Measurements from ENCODE around the gene ZNF474.

Gene ZNF474

DNA sequence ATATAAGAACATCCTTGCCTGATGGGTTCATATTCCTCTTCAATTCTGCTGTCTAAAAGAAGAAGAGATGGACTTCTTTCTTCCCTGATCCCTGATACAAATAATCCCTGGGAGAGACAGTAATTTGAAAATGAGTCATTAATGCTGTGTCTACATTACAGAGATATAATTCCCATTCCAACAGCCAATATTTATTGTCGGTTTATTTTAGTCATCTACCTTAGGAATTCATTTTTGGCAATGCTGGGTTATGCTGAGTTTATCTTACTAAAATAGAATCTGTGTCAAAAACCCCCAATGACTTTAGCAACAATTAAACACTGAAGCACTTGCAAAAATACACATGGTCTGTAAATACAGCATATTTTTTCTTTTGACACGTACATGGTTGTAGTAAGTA, 23.9 kb downstream of the ZNF474 start:
- H3K4me3 ChIP-seq (ENCODE audit: low read depth, low read length), result no peak overlapping the region

DNA sequence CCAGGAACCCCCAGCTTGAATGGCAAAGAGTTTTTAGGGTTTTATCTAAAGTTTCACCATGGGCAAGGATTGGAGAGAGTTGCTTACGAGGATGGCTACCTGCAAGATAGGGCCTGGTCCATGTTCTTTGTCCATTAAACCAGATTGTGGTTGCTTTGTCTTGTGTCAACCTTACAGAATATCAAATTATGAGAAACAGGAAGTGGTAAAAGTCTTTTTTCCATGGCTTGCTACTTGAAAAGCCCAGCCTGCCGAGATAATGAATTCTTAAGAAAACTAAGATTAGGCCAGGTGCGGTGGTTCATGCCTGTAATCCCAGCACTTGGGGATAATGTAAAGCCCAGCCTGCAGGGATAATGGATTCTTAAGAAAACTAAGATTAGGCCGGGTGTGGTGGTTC, 24.4 kb downstream of the ZNF474 start:
- H3K4me3 ChIP-seq (ENCODE audit: low read depth, low read length), result no peak overlapping the region

DNA sequence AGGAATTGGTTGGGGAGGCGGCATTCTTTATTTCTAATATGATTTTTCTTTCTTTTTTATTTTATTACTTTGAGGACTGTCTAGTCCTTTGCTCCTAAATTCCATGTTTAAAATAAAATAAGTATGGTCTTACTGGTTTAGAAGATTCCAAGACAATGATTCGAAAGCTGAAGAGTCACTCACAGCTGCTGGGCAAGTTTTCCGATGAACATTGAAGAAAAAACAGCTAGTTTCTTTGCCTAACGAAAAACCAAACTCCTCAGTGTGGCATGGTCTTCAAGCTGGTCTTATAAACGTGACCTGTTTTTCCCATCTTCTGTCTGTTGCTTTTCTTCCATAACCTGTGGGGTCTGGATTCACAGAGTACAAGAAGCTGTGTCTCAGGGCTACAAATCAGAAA, 25.1 kb downstream of the ZNF474 start:
- H3K4me3 ChIP-seq (ENCODE audit: low read depth, low read length), result no peak overlapping the region

DNA sequence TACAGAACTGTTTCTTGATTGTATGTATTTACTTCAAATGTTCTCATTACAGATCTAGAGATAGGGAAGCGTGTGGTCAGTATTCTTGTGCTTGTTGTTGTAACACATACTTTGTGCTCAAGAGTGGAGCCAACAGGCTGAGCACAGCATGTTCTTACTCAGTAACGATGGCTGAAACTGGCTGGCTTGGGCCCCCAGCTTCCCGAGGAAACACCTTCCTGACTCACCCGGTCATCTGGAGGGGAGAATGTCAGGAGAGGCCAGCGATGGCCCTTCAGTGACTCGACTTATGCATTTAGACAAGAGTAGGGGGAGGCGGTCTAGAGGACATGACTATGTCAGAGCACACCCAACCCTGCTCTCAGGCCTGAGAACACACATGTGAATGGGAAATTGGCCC, 25.6 kb downstream of the ZNF474 start:
- no peak overlapping the region for H3K4me3 ChIP-seq (ENCODE audit: low read depth, low read length)

DNA sequence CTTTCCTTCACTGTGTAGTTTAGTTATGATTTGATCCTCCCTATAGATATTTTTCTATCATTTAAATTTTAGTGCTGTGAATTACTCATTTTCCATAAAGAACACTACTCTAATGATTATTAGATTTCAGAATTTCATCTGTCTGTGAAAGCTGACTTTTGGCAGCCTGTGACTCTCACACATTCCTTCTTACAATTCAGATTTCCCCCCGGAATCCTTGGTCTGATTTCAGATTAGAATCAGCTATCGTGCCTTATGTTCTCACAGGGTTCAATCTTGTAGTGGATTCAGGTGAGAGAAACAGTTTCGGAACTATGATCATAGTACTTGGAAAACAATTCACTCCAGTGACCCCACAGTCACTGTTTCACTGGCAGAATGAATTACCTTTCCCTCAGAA, 26.2 kb downstream of the ZNF474 start:
- H3K4me3 ChIP-seq (ENCODE audit: low read depth, low read length), result no peak overlapping the region

DNA sequence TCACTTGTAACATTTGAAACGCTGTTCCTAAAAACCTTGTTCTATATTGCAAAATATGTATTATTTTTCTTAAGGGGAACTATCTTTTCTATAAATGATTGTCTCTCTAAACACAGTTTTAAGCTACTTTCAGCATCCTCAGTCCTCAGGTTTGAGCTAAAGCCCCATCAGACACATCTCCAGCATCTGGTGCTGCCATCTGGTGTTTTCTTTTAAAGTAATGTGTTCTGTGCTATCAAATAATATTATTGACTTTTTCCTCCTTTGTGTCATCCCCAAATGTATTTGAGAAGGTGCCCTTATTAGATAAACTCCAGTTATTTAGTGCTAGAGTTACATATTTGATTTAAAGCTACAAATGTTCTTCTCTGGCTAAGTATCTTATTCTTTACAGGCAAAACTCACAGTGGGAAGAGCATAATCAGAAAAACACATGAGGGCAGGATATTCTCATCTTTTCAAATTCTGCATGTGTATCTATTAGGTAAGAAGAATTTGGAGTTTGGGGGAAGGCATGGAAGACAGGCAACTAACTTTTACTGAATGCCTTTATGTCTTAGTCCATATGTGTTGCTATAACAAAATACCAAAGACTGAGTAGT, 27.5 kb downstream of the ZNF474 start:
- H3K4me3 ChIP-seq (ENCODE audit: low read depth, low read length), result no peak overlapping the region

DNA sequence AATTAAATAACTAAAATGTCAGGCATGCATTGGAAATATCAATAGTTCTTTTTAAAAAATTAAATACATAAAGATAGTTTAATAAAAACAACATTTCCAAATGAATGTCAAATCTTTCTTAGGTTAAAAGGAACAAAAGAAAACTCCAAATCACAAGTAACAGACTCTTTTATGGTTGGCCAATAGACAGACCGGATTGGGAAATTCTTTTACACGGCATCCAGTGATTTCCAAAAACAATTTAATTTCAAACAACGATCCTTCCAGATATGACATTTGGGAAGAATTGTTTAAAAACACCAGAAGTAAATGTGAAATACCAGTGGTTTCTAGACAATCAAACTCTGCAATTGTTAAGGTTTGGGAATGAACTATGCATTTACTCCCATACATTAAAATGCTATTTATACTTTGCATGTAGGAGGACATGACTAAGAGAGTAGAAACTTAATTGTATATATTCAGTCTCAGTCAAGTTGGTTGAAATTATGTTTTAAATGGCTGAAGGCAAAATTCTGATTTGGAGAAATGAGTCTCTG, 32.8 kb downstream of the ZNF474 start:
- H3K4me3 ChIP-seq (ENCODE audit: low read depth, low read length), result no peak overlapping the region

DNA sequence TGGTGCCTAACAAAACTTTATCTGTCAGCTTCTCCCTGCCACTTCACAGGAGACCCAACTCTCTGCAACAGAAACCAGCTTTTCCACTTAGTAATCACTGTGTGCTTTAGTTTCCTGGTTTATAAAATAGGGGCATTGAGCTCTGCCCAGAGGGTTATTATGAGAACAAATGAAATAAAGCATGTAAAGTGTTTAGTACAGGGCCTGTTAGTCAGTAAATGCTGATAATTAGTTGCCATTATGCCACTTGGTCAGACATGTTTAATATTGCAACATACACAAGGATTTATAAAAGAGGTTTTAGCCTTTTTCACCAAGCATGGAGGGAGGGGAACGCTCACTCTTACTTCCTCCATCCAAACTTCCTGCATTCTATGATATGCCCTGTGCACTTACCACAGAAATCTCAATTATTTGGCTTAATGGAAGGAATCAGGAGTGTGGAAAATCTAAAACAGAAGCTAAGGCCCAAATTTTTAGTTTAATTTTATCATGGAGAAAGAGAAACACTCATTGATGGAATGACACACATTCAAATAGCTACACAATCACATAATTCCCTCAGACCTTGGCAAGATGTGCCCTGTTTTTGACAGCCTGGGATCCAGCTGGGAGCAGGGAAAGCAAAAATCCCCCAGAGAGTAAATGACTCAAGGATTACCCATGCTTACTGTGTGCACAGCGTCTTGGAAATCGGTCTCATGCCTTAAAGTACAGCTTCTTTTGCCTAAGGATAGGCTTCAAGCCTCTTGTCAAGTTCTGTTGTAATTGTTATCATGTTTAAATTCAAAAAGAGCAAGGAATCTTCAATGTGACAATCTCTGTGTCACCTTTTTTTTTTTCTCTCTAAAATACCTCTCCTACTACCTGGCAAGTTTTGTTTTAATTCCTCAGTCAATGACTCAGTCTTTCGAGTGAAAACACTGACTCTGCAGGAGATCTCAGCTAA, 34.0 kb downstream of the ZNF474 start:
- no peak overlapping the region for H3K4me3 ChIP-seq (ENCODE audit: low read depth, low read length)

DNA sequence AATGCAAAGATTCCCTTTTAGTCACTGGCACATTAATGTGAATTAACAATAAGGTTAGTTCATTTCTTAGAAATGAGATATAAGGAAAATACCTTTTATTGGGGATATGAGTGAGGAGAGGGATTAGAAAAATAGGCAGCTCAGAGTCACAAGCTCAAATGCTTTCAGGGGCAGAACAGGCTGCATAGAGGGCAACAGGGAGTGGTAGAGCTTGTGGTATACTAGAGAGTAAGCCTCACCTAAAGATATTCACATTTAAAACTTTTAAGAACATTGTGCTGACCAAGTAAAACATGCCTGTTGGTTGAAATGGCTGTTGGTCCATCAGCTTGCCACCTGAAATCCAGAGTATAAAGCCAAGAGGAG, 34.7 kb downstream of the ZNF474 start:
- no peak overlapping the region for H3K4me3 ChIP-seq (ENCODE audit: low read depth, low read length)

DNA sequence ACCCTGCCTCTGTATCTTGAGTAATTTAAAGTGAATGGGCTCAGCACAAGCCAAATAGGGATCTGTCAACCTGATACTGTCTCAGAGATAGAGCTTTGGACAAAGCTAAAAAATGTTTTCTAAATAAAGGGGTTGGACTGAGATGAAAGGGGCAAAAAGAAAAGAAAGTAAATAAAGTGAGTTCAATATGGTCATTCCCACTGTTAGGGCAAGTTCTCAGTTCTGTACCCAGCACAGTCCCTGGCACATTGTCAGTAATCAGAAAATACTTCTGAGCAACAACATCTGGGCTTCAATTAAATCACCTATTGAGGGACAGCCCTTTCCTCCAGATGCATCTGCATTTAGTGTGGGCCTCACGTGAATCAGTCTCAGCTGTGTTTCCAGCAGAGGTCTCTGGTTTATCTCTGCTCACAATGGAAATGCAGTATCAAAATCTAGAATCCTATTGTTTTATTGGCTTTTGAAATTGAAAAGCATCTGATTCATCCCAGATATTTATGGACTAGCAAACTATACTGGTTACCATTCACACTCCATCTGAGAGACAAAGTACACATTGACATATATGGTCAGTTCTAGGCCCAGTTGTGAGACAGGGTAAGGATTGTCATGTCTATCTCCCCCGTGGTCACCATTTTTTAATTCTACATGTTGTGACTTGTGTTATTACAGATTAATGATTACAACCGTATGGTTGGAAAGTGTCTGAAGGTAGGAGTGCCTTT, 35.6 kb downstream of the ZNF474 start:
- no peak overlapping the region for H3K4me3 ChIP-seq (ENCODE audit: low read depth, low read length)

DNA sequence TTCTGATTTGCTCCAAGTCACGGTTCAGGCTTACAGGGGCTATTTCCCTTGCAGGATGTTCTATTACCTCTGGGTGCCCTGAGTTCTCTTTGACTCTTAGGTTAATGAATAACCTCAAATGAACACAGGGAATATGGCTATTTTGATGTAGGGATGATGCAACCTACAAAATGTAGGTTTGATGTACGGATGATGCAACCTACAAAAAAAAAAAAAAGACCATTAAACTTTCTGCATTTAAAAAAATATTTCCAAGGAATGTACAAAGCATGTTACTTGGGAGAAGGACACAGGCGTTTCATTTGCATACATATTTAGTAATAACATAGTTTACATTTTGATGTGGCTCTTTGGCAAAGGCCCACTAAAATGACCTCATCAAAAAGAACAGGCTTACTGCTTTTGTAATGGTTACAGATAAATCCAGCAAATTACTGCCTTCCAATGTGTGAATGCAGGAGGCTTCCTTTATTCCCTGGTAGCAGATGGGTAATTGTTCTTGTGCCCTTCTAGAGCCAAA, 36.3 kb downstream of the ZNF474 start:
- H3K4me3 ChIP-seq (ENCODE audit: low read depth, low read length), result no peak overlapping the region

DNA sequence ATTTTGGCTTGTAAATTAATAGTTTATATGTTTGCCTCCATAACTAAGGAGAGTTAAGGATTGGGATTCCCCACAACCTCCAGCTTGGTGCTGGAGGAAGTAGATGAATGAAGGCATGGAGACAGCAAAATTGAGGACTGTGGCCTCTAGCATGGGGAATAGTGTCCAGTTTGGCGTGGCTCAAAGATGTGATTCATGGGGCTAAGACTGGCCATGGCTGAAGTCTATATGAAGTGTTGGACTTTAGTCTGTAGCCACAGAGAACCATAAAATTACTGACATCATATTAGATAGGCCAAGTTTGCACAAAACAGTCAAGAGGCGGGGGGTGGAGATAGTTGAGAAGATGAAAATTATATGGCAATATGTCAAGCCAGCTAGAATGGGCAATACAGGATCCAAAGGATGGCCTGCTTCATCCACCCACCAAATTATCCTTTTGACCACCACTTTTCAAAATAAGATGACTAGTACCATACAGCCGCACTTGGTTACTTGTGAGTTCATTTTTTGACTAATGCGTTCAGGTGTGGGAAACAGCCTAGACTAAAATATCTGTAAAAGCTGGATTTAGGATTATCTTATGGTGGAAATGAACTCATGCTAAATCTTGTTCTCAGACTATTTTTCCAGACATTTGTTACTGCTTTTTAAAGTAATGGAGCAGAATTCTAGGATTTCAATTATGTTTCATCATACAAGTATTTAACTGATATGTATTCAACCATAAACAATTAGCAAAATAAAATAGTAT, 40.2 kb downstream of the ZNF474 start:
- H3K4me3 ChIP-seq (ENCODE audit: low read depth, low read length), result no peak overlapping the region

DNA sequence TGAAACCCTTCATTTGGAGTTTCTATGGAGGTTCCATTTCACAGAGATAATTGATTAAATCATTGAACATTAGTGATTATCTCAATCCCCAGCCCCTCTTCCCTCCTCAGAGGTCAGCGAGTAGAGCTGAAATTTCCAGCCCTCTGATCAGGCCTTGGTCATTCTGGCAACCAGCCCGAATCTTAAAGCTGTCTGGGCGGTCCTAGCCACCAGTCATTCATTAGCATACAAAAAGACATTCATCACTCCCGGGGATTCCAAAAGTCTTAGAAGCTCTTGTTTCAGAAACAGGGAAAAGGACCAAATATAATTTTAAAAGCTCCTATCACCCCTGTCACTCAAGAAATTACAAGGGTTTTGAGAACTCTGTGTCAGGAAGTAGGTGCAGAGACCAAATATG, 41.3 kb downstream of the ZNF474 start:
- H3K4me3 ChIP-seq (ENCODE audit: low read depth, low read length), result no peak overlapping the region

DNA sequence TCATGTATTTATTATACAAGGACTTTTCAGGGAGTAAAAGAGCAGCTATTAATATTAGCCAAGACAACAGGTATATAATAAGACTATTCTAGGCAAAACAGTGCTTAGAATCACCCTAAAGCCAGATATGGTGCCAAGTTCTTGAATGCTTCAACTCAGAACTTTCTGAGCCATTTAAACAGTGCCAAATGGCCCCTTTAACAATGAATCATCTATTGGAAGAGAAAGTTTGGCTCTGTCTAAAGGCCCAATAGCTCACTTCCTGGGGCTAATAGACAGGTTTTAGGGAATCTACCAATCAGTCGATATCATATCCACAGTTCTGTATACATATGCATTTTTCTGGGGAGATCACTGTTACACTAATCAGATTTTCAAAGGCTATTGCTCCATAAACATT, 42.9 kb downstream of the ZNF474 start:
- no peak overlapping the region for H3K4me3 ChIP-seq (ENCODE audit: low read depth, low read length)

DNA sequence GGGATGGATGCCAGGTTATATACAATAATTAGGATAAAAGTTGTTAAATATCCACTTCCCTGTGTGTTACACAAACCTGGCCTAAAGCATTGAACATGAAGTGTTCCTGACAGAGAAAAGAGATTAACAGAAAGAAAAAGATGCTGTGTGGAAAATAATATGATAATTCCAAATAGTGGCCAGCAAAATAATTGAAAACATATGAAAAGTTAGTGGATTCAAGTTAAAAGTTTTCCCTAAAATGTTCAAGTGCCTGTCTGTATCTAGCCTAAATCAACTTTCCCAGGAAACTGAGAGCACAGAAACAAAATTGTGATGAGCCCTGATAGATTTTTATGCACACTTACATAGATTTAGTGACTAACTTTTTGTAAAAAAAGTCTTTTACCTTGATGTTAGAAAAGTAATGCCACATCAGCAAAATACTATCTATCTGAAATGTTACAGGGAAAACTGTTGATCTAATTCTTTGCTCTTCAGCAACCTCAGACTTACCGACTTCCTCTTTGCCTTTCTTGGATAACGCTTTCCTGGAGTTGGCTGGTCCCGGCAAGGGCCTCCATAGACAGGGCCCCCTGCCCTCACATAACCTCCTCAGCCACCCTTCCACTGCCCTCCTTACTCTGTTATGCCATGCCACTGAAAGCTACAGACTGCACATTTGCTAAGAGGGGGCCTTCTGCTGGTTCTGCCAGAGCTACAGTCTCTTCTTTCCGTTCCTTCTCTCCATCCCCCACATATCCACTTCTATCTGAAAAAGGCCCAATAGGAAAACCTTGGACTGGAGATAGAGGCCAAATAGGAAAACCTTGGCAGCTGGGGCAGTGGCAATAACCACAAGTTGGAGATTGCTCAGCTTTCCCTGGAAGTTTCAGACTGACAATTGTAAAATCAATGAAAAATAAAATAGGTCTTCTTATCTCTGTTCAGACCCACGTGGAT, 44.4 kb downstream of the ZNF474 start:
- H3K4me3 ChIP-seq (ENCODE audit: low read depth, low read length), result no peak overlapping the region

DNA sequence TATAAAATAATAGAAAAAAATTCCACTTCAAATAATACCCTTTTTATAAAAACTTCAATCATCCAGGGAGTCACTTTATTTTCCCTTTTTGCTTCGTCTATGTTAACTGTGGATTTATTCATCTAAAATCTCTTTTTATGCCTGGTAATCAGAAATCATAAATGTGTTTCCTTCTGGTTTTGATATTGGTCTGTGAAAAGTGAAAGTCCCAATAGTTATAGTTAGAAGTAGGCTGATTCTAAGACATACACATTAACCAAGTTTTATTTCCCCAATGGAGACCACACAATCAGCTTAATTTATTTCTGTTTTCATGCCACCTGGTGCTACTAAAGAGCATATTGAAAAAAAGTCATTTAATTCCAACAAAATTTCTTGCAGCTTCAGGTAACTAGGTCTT, 45.7 kb downstream of the ZNF474 start:
- no peak overlapping the region for H3K4me3 ChIP-seq (ENCODE audit: low read depth, low read length)

DNA sequence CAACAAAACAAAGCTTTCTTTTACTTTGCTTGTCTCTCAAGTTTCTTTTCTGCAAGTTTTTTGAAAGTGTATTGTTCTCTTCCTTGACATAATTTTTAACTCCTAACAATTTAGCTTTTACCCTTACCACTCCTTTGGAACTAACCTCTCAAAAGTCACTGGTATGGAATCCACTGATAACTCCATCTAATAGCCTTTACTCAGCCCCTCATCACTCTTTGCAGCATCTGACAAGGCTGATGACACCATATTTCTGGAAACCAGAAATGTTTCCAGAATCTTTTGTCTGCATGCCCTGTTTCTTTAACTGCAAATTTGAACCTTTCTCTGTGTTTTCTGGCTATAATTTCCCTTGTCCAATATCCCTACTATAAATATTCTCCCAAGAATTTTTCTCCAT, 46.5 kb downstream of the ZNF474 start:
- H3K4me3 ChIP-seq (ENCODE audit: low read depth, low read length), result no peak overlapping the region

DNA sequence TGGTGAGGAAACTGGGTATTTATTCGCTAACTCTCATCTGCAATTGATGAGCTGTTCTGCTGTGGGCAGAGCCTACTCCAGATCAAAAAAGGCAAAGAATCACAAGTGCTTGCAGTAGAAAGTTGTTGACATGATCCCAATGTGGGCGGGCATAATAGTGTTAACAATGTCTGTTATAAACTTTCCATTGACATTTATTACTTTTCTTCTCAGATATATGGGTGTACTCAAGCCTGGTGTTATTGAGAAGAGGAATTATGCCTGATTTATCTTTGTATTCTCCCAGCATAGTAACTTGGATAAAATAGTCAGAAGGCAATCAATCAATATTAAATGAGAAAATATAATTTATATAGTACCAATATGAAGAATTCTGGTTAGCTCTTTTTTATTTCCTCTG, 47.8 kb downstream of the ZNF474 start:
- no peak overlapping the region for H3K4me3 ChIP-seq (ENCODE audit: low read depth, low read length)

DNA sequence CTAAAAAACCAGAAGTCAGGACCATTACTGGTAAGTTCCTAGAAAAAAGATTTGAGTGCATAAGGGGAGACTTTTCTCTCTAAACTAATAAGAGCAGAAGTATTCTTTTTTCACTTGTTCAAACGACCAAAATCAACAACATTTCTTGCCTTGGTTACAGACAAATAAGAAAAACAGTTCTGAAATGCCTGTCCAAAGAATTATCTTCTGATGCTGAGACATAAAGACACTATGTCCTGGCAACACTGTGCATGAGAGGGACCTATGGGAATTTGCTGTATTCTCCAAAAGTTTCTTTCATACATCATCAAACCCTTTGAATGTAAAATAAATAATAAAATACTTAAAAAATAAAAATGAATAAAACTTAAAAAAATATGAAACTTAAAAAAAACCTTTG, 50.4 kb downstream of the ZNF474 start:
- no peak overlapping the region for H3K4me3 ChIP-seq (ENCODE audit: low read depth, low read length)

All from iPS-11a (cell line).